ENCODE results near the gene ADAM10. TPM values are rescaled to one million over a fixed set of nuclear protein-coding genes. Genes with fewer than 3 reads are reported as not detected.
A peak's percentile ranks its signal among the peaks of the same experiment; 100 is the strongest.

The ADAM10 gene
- polyA plus RNA-seq, 1 donor, result 110 TPM

DNA sequence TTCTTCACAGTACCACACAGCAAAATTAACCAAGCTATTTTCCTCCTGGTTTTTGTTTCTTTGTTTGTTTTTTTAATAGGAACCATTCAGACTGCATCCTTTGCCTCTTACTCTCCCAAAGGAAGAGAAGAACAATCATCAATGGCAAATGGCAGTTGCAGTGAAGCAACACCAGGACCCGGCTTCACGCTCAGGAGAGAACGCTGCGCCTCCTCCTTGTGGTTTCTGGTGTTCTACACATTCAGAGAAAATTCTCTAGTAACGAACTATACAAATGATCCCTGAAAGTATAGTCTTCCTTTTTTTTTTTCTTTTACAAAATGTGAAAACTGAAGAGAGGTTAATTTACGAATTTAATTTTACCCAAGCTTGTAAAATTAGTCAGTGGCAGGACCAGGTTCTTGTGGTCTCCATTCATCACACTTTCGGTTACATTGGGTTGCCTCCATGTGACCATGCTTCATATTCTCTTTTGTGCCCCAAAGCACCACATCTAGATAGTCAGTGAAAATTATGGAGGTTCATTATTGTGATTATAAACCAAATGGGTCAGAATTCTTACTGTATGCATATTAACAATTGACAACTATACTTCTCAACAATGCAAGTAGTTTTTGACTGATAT lies 11.0 kb upstream of the ADAM10 start:
- Histone ChIP-seq H3K9me3 (ENCODE audit: control insufficient read depth, low read depth, low read length) (no peaks in the 10 kb centered on the region), H3K4me3 (ENCODE audit: low read length) (no peak overlapping the region), H3K4me1 (ENCODE audit: control insufficient read depth, insufficient read depth, low read length) (no peaks in the 10 kb centered on the region), H3K27me3 (ENCODE audit: control insufficient read depth, insufficient read depth, low read length) (no peaks in the 10 kb centered on the region), H3K27ac (ENCODE audit: low read length) (no peak overlapping the region), H3K36me3 (ENCODE audit: control insufficient read depth, insufficient read depth, low read length) (no peaks in the 10 kb centered on the region)
- DNase-seq, result no peak
- WGBS (ENCODE audit: insufficient coverage, low lambda C conversion rate), result no CpG with 5 or more reads among the region's 7 CpGs

DNA sequence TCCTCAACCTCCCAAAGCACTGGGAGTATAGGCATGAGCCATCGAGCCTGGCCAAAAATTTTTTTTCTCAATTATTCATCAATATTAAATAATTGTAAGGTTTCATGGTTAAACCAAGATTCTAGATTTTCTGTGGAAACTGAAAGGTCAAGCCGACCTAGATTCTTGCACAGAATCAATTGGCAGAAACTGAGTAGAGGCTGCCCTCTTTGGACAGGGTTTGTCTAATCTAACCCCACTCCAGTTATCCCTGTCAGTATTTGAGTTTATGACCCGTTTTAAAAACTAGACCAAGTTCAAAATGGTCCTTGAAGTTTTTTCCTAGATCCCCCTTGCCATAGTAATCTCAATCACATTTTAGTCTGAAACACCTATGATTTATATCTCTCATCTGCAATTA lies 8.6 kb upstream of the ADAM10 start:
- Histone ChIP-seq H3K36me3 (ENCODE audit: control insufficient read depth, insufficient read depth, low read length) (no peaks in the 10 kb centered on the region), H3K27me3 (ENCODE audit: control insufficient read depth, insufficient read depth, low read length) (no peaks in the 10 kb centered on the region), H3K9me3 (ENCODE audit: control insufficient read depth, low read depth, low read length) (no peaks in the 10 kb centered on the region), H3K4me3 (ENCODE audit: low read length) (no peak overlapping the region), H3K27ac (ENCODE audit: low read length) (no peak overlapping the region), H3K4me1 (ENCODE audit: control insufficient read depth, insufficient read depth, low read length) (no peaks in the 10 kb centered on the region)
- DNase-seq, result no peak
- 20% methylated on average over 1 of the region's 3 CpGs for WGBS (ENCODE audit: insufficient coverage, low lambda C conversion rate)

DNA sequence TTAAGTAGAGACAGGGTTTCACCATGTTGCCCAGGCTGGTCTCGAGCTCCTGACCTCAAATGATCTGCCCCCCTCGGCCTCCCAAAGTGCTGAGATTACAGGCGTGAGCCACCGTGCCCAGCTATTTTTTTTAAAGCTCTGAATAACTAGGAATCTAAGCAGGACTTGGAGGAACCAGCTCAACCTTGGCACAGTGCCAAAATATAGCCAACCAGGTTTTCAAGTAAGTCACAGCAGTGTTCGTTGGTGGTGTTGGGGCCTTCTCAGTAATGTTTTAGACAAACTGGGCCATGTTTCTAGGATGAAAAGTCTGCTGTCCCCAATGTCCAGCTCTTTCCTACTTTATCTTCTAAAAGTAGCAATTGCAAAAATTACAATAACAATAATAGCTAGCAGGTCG lies 6.4 kb upstream of the ADAM10 start:
- no CpG with 5 or more reads among the region's 6 CpGs for WGBS (ENCODE audit: insufficient coverage, low lambda C conversion rate)
- Histone ChIP-seq H3K9me3 (ENCODE audit: control insufficient read depth, low read depth, low read length) (no peaks in the 10 kb centered on the region), H3K4me1 (ENCODE audit: control insufficient read depth, insufficient read depth, low read length) (no peaks in the 10 kb centered on the region), H3K27ac (ENCODE audit: low read length) (no peak overlapping the region), H3K36me3 (ENCODE audit: control insufficient read depth, insufficient read depth, low read length) (no peaks in the 10 kb centered on the region), H3K4me3 (ENCODE audit: low read length) (no peak overlapping the region), H3K27me3 (ENCODE audit: control insufficient read depth, insufficient read depth, low read length) (no peaks in the 10 kb centered on the region)
- DNase-seq, result no peak

DNA sequence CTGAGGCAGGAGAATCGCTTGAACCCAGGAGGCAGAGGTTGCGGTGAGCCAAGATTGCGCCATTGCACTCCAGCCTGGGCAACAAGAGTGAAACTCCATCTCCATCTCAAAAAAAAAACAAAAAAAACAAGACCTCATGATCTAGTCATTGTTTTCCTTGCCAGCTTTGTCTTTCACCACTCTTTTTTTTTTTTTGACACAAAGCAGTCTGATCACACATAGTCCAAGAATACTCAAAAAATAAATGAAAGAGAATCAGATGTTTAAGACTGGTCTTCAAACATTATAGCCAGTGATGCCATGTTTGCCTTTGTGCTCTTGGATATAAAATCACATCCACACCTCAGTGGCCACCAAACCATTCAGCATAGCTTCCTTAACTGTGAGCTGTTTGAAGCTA lies 5.8 kb upstream of the ADAM10 start:
- WGBS (ENCODE audit: insufficient coverage, low lambda C conversion rate), result 80% methylated on average over 1 of the region's 3 CpGs
- Histone ChIP-seq H3K4me1 (ENCODE audit: control insufficient read depth, insufficient read depth, low read length) (no peaks in the 10 kb centered on the region), H3K9me3 (ENCODE audit: control insufficient read depth, low read depth, low read length) (no peaks in the 10 kb centered on the region), H3K36me3 (ENCODE audit: control insufficient read depth, insufficient read depth, low read length) (no peaks in the 10 kb centered on the region), H3K27me3 (ENCODE audit: control insufficient read depth, insufficient read depth, low read length) (no peaks in the 10 kb centered on the region), H3K4me3 (ENCODE audit: low read length) (no peak overlapping the region), H3K27ac (ENCODE audit: low read length) (no peak overlapping the region)
- no peak for DNase-seq

GRCh38 chr15:58752716-58753115 lies 3.2 kb upstream of the ADAM10 start:
- H3K4me1 ChIP-seq (ENCODE audit: control insufficient read depth, insufficient read depth, low read length), result no peaks in the 10 kb centered on the region
- no peak overlapping the region for H3K4me3 ChIP-seq (ENCODE audit: low read length)
- no peak overlapping the region for H3K27ac ChIP-seq (ENCODE audit: low read length)
- H3K36me3 ChIP-seq (ENCODE audit: control insufficient read depth, insufficient read depth, low read length), result no peaks in the 10 kb centered on the region
- WGBS (ENCODE audit: insufficient coverage, low lambda C conversion rate), result 100% methylated on average over 1 of the region's 3 CpGs
- no peak for DNase-seq
- H3K9me3 ChIP-seq (ENCODE audit: control insufficient read depth, low read depth, low read length), result no peaks in the 10 kb centered on the region
- no peaks in the 10 kb centered on the region for H3K27me3 ChIP-seq (ENCODE audit: control insufficient read depth, insufficient read depth, low read length)

- Histone ChIP-seq H3K4me3 (ENCODE audit: low read length) (peak overlapping the region; percentile 85), H3K27me3 (ENCODE audit: control insufficient read depth, insufficient read depth, low read length) (no peaks in the 10 kb centered on the region), H3K27ac (ENCODE audit: low read length) (peak overlapping the region; percentile 99), H3K36me3 (ENCODE audit: control insufficient read depth, insufficient read depth, low read length) (no peaks in the 10 kb centered on the region), H3K4me1 (ENCODE audit: control insufficient read depth, insufficient read depth, low read length) (peaks cover 8% of the 10 kb centered on the region), H3K9me3 (ENCODE audit: control insufficient read depth, low read depth, low read length) (no peaks in the 10 kb centered on the region)
- WGBS (ENCODE audit: insufficient coverage, low lambda C conversion rate), result no CpG with 5 or more reads among the region's 81 CpGs
- peak; percentile 38 to 78 for DNase-seq
These were observed 515 bp downstream of the ADAM10 start for GRCh38 chr15:58748852-58749531.

DNA sequence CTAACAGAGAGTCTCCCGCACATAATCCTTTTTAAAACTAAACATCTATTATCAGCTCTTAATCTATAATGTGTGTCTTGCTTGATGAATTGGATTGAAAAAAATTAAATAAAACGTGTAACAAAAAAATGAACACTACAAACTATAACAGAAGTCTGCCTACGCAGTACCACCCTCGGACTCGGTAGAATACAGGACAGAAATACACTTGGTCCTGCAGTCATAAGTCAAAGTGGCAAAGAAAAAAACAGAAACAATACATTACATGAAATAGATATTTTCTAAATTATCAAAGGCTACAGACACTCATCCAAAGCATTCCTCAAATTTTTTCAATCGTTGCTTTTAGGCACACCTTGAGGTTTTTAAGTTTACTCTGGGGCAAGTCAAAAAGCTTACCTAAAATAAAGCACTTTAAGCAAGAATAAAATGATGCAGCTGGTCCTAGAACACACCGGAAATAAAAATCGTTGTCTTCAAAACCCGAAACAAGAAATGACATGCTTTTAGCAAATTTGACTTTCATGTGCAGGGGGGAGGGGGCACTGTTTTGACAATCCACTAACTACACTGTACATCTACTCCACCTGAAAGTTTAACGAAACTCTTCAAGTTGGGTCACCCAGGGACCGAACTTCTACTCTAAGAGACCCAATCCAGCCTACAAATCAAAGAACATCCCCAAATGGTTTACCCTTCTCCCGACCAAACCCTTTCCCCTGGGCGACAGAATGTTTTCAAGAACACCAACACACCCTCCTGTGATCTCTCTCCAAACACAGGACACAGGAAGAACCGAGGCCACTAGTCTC lies 1.3 kb downstream of the ADAM10 start:
- Histone ChIP-seq H3K9me3 (ENCODE audit: control insufficient read depth, low read depth, low read length) (no peaks in the 10 kb centered on the region), H3K27ac (ENCODE audit: low read length) (peak overlapping the region; percentile 99), H3K36me3 (ENCODE audit: control insufficient read depth, insufficient read depth, low read length) (no peaks in the 10 kb centered on the region), H3K27me3 (ENCODE audit: control insufficient read depth, insufficient read depth, low read length) (no peaks in the 10 kb centered on the region), H3K4me3 (ENCODE audit: low read length) (peak overlapping the region; percentile 85), H3K4me1 (ENCODE audit: control insufficient read depth, insufficient read depth, low read length) (peaks cover 8% of the 10 kb centered on the region)
- WGBS (ENCODE audit: insufficient coverage, low lambda C conversion rate), result 0% methylated on average over 3 of the region's 14 CpGs
- peak in 1 of 2 donors; percentile 19 for DNase-seq

DNA sequence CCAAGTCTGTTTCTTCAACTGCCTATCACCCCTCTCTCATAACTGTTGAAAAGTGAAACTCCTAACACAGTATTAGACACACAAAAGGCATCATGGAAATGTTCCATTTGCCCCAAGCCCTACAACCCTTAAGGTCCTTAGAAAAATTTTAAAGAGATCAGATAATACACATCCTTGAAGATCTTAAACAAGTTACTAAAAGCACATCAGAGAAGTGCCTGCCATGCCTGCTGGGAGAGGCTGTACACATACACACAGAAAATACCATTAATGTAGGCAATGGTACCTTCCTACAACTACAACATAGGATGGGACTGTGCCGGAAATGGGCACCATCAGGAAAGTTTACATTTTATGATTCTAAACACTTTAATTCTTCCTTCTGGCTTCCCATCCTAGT lies 3.3 kb downstream of the ADAM10 start:
- Histone ChIP-seq H3K36me3 (ENCODE audit: control insufficient read depth, insufficient read depth, low read length) (no peaks in the 10 kb centered on the region), H3K27me3 (ENCODE audit: control insufficient read depth, insufficient read depth, low read length) (no peaks in the 10 kb centered on the region), H3K9me3 (ENCODE audit: control insufficient read depth, low read depth, low read length) (no peaks in the 10 kb centered on the region), H3K4me1 (ENCODE audit: control insufficient read depth, insufficient read depth, low read length) (peaks cover 8% of the 10 kb centered on the region), H3K27ac (ENCODE audit: low read length) (no peak overlapping the region), H3K4me3 (ENCODE audit: low read length) (no peak overlapping the region)
- WGBS (ENCODE audit: insufficient coverage, low lambda C conversion rate), result no CpG with 5 or more reads among the region's 1 CpG
- peak in 1 of 2 donors; percentile 15 for DNase-seq

- DNase-seq, result no peak
- Histone ChIP-seq H3K4me3 (ENCODE audit: low read length) (no peak overlapping the region), H3K27me3 (ENCODE audit: control insufficient read depth, insufficient read depth, low read length) (no peaks in the 10 kb centered on the region), H3K36me3 (ENCODE audit: control insufficient read depth, insufficient read depth, low read length) (no peaks in the 10 kb centered on the region), H3K27ac (ENCODE audit: low read length) (no peak overlapping the region), H3K4me1 (ENCODE audit: control insufficient read depth, insufficient read depth, low read length) (peaks cover 11% of the 10 kb centered on the region), H3K9me3 (ENCODE audit: control insufficient read depth, low read depth, low read length) (no peaks in the 10 kb centered on the region)
- no CpG with 5 or more reads among the region's 5 CpGs for WGBS (ENCODE audit: insufficient coverage, low lambda C conversion rate)
These were observed 6.5 kb downstream of the ADAM10 start for GRCh38 chr15:58742819-58743502.
